AG09319 (cell line): Measurements from ENCODE around the gene VWA3B.

Experiments used
- DNase-seq: peaks from one replicate; pipeline ENCODE4 v3.0.0-alpha.2; 2010; ENCODE audit warnings: low read depth; ENCODE audit errors: extremely low read depth
- CTCF ChIP-seq: IDR thresholded peaks from 2 replicates; pipeline ENCODE4 v1.5.1; 2011; ENCODE audit warnings: low read depth, mild to moderate bottlenecking, inconsistent platforms, low read length, moderate library complexity

Gene VWA3B

GRCh38 chr2:98308532-98308931 lies 221.6 kb downstream of the VWA3B start:
- TF ChIP-seq CTCF, result no peak
- no peak for DNase-seq

- no peak for DNase-seq
- no peak for TF ChIP-seq CTCF
These were observed 222.6 kb downstream of the VWA3B start for GRCh38 chr2:98309580-98309979.

- no peak for DNase-seq
- TF ChIP-seq CTCF, result no peak
These were observed 223.0 kb downstream of the VWA3B start for GRCh38 chr2:98310010-98310409.

GRCh38 chr2:98311090-98311489 lies 224.1 kb downstream of the VWA3B start:
- no peak for TF ChIP-seq CTCF
- no peak for DNase-seq

GRCh38 chr2:98311771-98312545 lies 225.0 kb downstream of the VWA3B start:
- no peak for DNase-seq
- TF ChIP-seq CTCF, result no peak

GRCh38 chr2:98313492-98314250 lies 226.7 kb downstream of the VWA3B start:
- DNase-seq, result no peak

More at GRCh38 chr2:98313492-98314250, 226.7 kb downstream of the VWA3B start:
- no peak for TF ChIP-seq CTCF
